Activated CD4-positive, alpha-beta T cell treated with anti-CD3 and anti-CD28 coated beads, Interleukin-2, amount 10 ng/mL, durations not matched to agents 7 days and 5 days (primary cell): ENCODE data around the gene SLC49A3. TPM values are rescaled to one million over a fixed set of nuclear protein-coding genes. Genes with fewer than 3 reads are reported as not detected.
"Not testable (repeated sequence)": the region's sequence is repeated elsewhere in the genome, so short reads cannot be mapped to it uniquely, and the experiment has no call there.

Experiments used
- CTCF ChIA-PET: fragments of 350-600 bp; sonication (Branson Sonifier 250); formaldehyde crosslinking; loops from one replicate; lab custom pipeline; 2021; ENCODE audit warnings: antibody characterized with exemption; lab: Charles Lee
- POLR2A ChIA-PET: fragments of 350-600 bp; sonication (Branson Sonifier 250); formaldehyde crosslinking; loops from one replicate; lab custom pipeline; 2021; ENCODE audit warnings: antibody characterized with exemption; lab: Charles Lee
- DNase-seq: peaks from one replicate; pipeline ENCODE4 v3.0.0-alpha.2; 2020
- H3K27ac Mint-ChIP-seq: one replicate; pipeline ENCODE4 v1.8.0; 2021; ENCODE audit warnings: mild to moderate bottlenecking, moderate library complexity, mixed read lengths
- H3K27me3 Mint-ChIP-seq: one replicate; pipeline ENCODE4 v1.8.0; 2021; ENCODE audit warnings: mixed read lengths
- H3K36me3 Mint-ChIP-seq: one replicate; pipeline ENCODE4 v1.8.0; 2021; ENCODE audit warnings: low read depth, mixed read lengths
- H3K4me1 Mint-ChIP-seq: one replicate; pipeline ENCODE4 v1.8.0; 2021; ENCODE audit warnings: mixed read lengths
- H3K4me3 Mint-ChIP-seq: one replicate; pipeline ENCODE4 v1.8.0; 2021; ENCODE audit warnings: mild to moderate bottlenecking, moderate library complexity, mixed read lengths
- H3K9me3 Mint-ChIP-seq: one replicate; pipeline ENCODE4 v1.8.0; 2021; ENCODE audit warnings: mixed read lengths
- total RNA-seq, 2 experiments: library from RNA; stranded (reverse); gene quantifications; one replicate each; pipeline ENCODE4 v1.2.3, GENCODE V29; 2021

SLC49A3 gene
- total RNA-seq, 2 experiments from 2014 or later: 0.35 TPM; not detected in 1

- Mint-ChIP-seq H3K4me1 (peaks cover 8% of the 10 kb centered on the region), H3K36me3 (peaks cover 38% of the 10 kb centered on the region), H3K4me3 (no peak overlapping the region), H3K27me3 (no peaks in the 10 kb centered on the region), H3K27ac (no peak overlapping the region), H3K9me3 (no peaks in the 10 kb centered on the region)
- ChIA-PET CTCF (interaction anchor here (1.4 kb wide), 1 partner anchor 27 kb away, joined by 4 read pairs; no protein-coding TSS in a partner anchor), POLR2A (no interaction called here)
- no peak for DNase-seq
Observed at GRCh38 chr4:718460-718859, 29.5 kb upstream of the SLC49A3 start.

GRCh38 chr4:717601-718320 is 28.8 kb upstream of the SLC49A3 start:
- Mint-ChIP-seq H3K36me3 (peaks cover 31% of the 10 kb centered on the region), H3K4me1 (peaks cover 8% of the 10 kb centered on the region), H3K27ac (no peak overlapping the region), H3K4me3 (no peak overlapping the region), H3K9me3 (no peaks in the 10 kb centered on the region), H3K27me3 (no peaks in the 10 kb centered on the region)
- CTCF ChIA-PET: no interaction called here
- DNase-seq: no peak
- POLR2A ChIA-PET: no interaction called here

GRCh38 chr4:714087-714486 is 25.1 kb upstream of the SLC49A3 start:
- POLR2A ChIA-PET: no interaction called here
- Mint-ChIP-seq H3K27ac (no peak overlapping the region), H3K4me3 (no peak overlapping the region), H3K9me3 (no peaks in the 10 kb centered on the region), H3K4me1 (peaks cover 14% of the 10 kb centered on the region), H3K27me3 (no peaks in the 10 kb centered on the region), H3K36me3 (peaks cover 9% of the 10 kb centered on the region)
- CTCF ChIA-PET: no interaction called here
- DNase-seq: no peak

DNA sequence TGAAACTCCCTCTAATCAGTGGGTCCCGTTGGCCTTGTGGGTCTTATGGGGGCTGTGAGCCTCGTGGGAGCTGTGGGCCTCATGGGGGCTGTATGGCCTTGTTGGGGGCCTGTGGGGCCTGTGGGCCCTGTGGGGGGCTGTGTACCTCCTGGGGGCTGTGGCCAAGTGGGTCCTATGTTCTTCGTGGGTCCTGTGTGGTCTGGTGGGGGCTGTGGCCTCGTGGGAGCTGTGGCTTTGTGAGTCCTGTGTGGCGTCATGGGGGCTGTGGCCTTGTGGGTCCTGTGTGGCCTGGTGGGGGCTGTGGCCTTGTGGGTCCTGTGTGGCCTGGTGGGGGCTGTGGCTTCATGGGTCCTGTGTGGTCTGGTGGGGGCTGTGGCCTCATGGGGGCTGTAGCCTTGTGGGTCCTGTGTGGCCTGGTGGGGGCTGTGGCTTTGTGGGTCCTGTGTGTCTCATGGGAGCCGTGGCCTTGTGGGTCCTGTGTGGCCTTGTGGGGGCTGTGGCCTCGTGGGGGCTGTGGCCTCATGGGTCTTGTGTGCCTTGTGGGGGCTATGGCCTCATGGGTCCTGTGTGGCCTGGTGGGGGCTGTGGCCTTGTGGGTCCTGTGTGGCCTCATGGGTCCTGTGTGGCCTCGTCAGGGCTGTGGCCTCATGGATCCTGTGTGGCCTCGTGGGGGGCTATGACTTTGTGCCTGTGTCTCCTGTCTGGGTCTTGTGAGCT is 24.1 kb upstream of the SLC49A3 start:
- Mint-ChIP-seq H3K4me3 (no peak overlapping the region), H3K36me3 (peaks cover 13% of the 10 kb centered on the region), H3K27ac (no peak overlapping the region), H3K4me1 (peaks cover 18% of the 10 kb centered on the region), H3K27me3 (no peaks in the 10 kb centered on the region), H3K9me3 (no peaks in the 10 kb centered on the region)
- ChIA-PET CTCF (interaction anchor here (0.6 kb wide), 1 partner anchor 39 kb away, joined by 3 read pairs; the partner anchor contains the start of gene ATP5ME), POLR2A (no interaction called here)
- DNase-seq: no peak

- peaks cover 14% of the 10 kb centered on the region for H3K4me1 Mint-ChIP-seq
- H3K4me3 Mint-ChIP-seq: no peak overlapping the region
- H3K27me3 Mint-ChIP-seq: no peaks in the 10 kb centered on the region
- CTCF ChIA-PET: no interaction called here
- no peaks in the 10 kb centered on the region for H3K9me3 Mint-ChIP-seq
- DNase-seq: no peak
- peaks cover 11% of the 10 kb centered on the region for H3K36me3 Mint-ChIP-seq
- H3K27ac Mint-ChIP-seq: no peak overlapping the region
- POLR2A ChIA-PET: no interaction called here
Observed at GRCh38 chr4:712093-712492, 23.1 kb upstream of the SLC49A3 start.

- Mint-ChIP-seq H3K27ac (no peak overlapping the region), H3K36me3 (peaks cover 11% of the 10 kb centered on the region), H3K4me1 (peaks cover 11% of the 10 kb centered on the region), H3K4me3 (no peak overlapping the region), H3K9me3 (no peaks in the 10 kb centered on the region), H3K27me3 (no peaks in the 10 kb centered on the region)
- no peak for DNase-seq
- ChIA-PET POLR2A (no interaction called here), CTCF (no interaction called here)
Observed at GRCh38 chr4:710916-711315, 22.0 kb upstream of the SLC49A3 start.

GRCh38 chr4:710116-710515 is 21.2 kb upstream of the SLC49A3 start:
- DNase-seq: no peak
- CTCF ChIA-PET: no interaction called here
- Mint-ChIP-seq H3K36me3 (peaks cover 11% of the 10 kb centered on the region), H3K9me3 (no peaks in the 10 kb centered on the region), H3K27me3 (no peaks in the 10 kb centered on the region), H3K4me3 (no peak overlapping the region), H3K27ac (no peak overlapping the region), H3K4me1 (peaks cover 15% of the 10 kb centered on the region)
- POLR2A ChIA-PET: interaction anchor here (0.5 kb wide), 1 partner anchor 937 kb away, joined by 7 read pairs; no protein-coding TSS in a partner anchor

DNA sequence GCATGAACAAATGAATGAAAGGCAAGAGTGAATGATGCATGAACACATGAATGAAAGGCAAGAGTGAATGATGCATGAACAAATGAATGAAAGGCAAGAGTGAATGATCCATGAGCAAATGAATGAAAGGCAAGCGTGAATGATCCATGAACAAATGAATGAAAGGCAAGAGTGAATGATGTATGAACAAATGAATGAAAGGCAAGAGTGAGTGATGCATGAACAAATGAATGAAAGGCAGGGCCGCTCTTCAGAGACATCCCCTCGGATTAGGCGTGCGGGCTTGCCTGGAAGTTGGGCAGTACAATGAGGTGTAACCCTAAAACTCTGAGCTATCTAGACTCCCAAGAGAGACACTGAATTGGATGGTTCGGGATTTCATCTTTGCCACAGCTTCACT is 20.4 kb upstream of the SLC49A3 start:
- POLR2A ChIA-PET: no interaction called here
- DNase-seq: no peak
- Mint-ChIP-seq H3K4me1 (peaks cover 15% of the 10 kb centered on the region), H3K4me3 (no peak overlapping the region), H3K9me3 (no peaks in the 10 kb centered on the region), H3K27ac (no peak overlapping the region), H3K36me3 (peaks cover 8% of the 10 kb centered on the region), H3K27me3 (no peaks in the 10 kb centered on the region)
- CTCF ChIA-PET: no interaction called here

DNA sequence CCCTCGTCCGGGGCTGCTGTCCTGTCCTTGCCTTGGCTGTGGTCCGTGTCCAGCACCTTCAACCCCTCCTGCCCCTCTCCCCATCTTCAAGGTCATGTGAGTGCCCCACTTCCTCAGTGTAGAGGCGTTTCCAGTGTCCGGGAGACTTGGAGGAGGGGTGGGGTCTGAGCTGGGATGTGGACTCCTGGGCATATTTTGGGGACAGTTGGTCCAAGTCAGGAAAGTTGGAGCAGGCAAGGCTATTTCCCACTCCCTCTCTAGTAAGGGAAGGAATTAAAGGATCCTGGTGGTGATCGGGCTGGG is 19.6 kb upstream of the SLC49A3 start:
- ChIA-PET POLR2A (no interaction called here), CTCF (no interaction called here)
- Mint-ChIP-seq H3K27me3 (no peaks in the 10 kb centered on the region), H3K36me3 (peaks cover 8% of the 10 kb centered on the region), H3K27ac (peak overlapping the region; percentile 36), H3K4me1 (peaks cover 15% of the 10 kb centered on the region), H3K9me3 (no peaks in the 10 kb centered on the region), H3K4me3 (no peak overlapping the region)
- no peak for DNase-seq

- Mint-ChIP-seq H3K27me3 (no peaks in the 10 kb centered on the region), H3K36me3 (peaks cover 8% of the 10 kb centered on the region), H3K4me3 (no peak overlapping the region), H3K4me1 (peaks cover 15% of the 10 kb centered on the region), H3K9me3 (no peaks in the 10 kb centered on the region), H3K27ac (no peak overlapping the region)
- POLR2A ChIA-PET: no interaction called here
- no peak for DNase-seq
- CTCF ChIA-PET: no interaction called here
Observed at GRCh38 chr4:707929-708630, 19.1 kb upstream of the SLC49A3 start.

GRCh38 chr4:706834-707598 is 18.1 kb upstream of the SLC49A3 start:
- Mint-ChIP-seq H3K9me3 (no peaks in the 10 kb centered on the region), H3K27ac (no peak overlapping the region), H3K36me3 (peaks cover 8% of the 10 kb centered on the region), H3K4me3 (no peak overlapping the region), H3K4me1 (peaks cover 15% of the 10 kb centered on the region), H3K27me3 (no peaks in the 10 kb centered on the region)
- DNase-seq: no peak
- ChIA-PET POLR2A (no interaction called here), CTCF (no interaction called here)

- H3K36me3 Mint-ChIP-seq, POLR2A ChIA-PET, H3K27me3 Mint-ChIP-seq, H3K9me3 Mint-ChIP-seq, H3K27ac Mint-ChIP-seq, CTCF ChIA-PET, DNase-seq: not testable (repeated sequence)
- Mint-ChIP-seq H3K4me3 (peak overlapping the region; percentile 22), H3K4me1 (peaks cover 15% of the 10 kb centered on the region)
Observed at GRCh38 chr4:706083-706633, 17.2 kb upstream of the SLC49A3 start.
